K562 (cell line): Measurements from ENCODE around the gene IQCE.

Experiments used
- CHD2 ChIP-seq: IDR thresholded peaks from 2 replicates; pipeline ENCODE4 v1.6.1; 2011; ENCODE audit warnings: low read depth, low read length
- ZNF217 ChIP-seq: sonication (generic); formaldehyde crosslinking; IDR thresholded peaks from 2 replicates; pipeline ENCODE4 v1.8.0; 2022; ENCODE audit warnings: mild to moderate bottlenecking, missing genetic modification reagents
- TF ChIP-seq, protein P1 (sequence below): fragments of 250-450 bp; sonication (Bioruptor Pico); IDR thresholded peaks from 2 replicates; pipeline ENCODE4 v1.4.0; 2020; ENCODE audit warnings: mild to moderate bottlenecking, moderate library complexity, borderline replicate concordance
- TF ChIP-seq, protein P2 (sequence below): fragments of 450-650 bp; IDR thresholded peaks from 2 replicates; pipeline ENCODE4 v1.6.1; 2018; ENCODE audit not compliant: partially characterized antibody
- TF ChIP-seq, protein P3 (sequence below): sonication (generic); formaldehyde crosslinking; IDR thresholded peaks from 2 replicates; pipeline ENCODE4 v1.9.0; 2022; ENCODE audit warnings: mild to moderate bottlenecking, missing genetic modification reagents
- TF ChIP-seq, protein P4 (sequence below): fragments of 250-450 bp; sonication (Bioruptor Pico); IDR thresholded peaks from 2 replicates; pipeline ENCODE4 v1.5.0; 2021; ENCODE audit warnings: mild to moderate bottlenecking, borderline replicate concordance

DNA sequence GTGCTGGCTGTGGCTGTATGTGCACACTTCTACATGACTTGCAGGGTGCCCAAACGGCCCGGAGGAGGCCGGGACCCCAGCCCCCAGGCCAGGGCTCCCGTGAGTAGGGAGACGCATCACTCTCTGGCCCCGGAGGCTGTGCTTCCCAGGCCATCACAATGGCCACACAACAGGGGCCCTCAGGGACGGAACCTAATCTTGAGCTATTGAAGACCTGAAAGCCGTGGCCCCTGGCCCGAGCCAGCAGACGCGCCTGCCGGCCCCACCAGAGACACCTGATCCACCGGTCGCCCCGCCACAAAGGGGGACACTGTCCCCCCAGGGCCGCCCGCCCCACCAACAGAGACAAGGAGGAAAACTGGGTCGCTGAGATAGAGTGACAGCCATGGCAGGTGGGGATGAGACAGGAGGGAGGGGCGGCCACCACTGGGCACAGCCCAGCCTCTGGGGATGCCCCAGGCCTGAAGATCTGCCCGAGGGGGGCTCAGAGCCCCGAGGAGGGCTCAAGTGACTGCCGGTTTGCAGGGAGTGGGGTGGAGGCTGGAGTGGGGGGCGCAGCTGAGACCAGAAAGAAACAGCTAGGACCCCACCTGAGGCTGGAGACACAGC is 49.4 kb upstream of the IQCE start:
- no peak for TF ChIP-seq CHD2
- TF ChIP-seq, protein P1, sequence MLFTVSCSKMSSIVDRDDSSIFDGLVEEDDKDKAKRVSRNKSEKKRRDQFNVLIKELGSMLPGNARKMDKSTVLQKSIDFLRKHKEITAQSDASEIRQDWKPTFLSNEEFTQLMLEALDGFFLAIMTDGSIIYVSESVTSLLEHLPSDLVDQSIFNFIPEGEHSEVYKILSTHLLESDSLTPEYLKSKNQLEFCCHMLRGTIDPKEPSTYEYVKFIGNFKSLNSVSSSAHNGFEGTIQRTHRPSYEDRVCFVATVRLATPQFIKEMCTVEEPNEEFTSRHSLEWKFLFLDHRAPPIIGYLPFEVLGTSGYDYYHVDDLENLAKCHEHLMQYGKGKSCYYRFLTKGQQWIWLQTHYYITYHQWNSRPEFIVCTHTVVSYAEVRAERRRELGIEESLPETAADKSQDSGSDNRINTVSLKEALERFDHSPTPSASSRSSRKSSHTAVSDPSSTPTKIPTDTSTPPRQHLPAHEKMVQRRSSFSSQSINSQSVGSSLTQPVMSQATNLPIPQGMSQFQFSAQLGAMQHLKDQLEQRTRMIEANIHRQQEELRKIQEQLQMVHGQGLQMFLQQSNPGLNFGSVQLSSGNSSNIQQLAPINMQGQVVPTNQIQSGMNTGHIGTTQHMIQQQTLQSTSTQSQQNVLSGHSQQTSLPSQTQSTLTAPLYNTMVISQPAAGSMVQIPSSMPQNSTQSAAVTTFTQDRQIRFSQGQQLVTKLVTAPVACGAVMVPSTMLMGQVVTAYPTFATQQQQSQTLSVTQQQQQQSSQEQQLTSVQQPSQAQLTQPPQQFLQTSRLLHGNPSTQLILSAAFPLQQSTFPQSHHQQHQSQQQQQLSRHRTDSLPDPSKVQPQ, result no peak
- TF ChIP-seq, protein P2, sequence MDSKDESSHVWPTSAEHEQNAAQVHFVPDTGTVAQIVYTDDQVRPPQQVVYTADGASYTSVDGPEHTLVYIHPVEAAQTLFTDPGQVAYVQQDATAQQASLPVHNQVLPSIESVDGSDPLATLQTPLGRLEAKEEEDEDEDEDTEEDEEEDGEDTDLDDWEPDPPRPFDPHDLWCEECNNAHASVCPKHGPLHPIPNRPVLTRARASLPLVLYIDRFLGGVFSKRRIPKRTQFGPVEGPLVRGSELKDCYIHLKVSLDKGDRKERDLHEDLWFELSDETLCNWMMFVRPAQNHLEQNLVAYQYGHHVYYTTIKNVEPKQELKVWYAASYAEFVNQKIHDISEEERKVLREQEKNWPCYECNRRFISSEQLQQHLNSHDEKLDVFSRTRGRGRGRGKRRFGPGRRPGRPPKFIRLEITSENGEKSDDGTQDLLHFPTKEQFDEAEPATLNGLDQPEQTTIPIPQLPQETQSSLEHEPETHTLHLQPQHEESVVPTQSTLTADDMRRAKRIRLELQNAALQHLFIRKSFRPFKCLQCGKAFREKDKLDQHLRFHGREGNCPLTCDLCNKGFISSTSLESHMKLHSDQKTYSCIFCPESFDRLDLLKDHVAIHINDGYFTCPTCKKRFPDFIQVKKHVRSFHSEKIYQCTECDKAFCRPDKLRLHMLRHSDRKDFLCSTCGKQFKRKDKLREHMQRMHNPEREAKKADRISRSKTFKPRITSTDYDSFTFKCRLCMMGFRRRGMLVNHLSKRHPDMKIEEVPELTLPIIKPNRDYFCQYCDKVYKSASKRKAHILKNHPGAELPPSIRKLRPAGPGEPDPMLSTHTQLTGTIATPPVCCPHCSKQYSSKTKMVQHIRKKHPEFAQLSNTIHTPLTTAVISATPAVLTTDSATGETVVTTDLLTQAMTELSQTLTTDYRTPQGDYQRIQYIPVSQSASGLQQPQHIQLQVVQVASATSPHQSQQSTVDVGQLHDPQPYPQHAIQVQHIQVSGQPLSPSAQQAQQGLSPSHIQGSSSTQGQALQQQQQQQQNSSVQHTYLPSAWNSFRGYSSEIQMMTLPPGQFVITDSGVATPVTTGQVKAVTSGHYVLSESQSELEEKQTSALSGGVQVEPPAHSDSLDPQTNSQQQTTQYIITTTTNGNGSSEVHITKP, result no peak
- TF ChIP-seq, protein P3, sequence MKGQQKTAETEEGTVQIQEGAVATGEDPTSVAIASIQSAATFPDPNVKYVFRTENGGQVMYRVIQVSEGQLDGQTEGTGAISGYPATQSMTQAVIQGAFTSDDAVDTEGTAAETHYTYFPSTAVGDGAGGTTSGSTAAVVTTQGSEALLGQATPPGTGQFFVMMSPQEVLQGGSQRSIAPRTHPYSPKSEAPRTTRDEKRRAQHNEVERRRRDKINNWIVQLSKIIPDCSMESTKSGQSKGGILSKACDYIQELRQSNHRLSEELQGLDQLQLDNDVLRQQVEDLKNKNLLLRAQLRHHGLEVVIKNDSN (CRISPR knock-in tag), result no peak
- no peak for TF ChIP-seq ZNF217 (CRISPR knock-in tag)
- TF ChIP-seq, protein P4, sequence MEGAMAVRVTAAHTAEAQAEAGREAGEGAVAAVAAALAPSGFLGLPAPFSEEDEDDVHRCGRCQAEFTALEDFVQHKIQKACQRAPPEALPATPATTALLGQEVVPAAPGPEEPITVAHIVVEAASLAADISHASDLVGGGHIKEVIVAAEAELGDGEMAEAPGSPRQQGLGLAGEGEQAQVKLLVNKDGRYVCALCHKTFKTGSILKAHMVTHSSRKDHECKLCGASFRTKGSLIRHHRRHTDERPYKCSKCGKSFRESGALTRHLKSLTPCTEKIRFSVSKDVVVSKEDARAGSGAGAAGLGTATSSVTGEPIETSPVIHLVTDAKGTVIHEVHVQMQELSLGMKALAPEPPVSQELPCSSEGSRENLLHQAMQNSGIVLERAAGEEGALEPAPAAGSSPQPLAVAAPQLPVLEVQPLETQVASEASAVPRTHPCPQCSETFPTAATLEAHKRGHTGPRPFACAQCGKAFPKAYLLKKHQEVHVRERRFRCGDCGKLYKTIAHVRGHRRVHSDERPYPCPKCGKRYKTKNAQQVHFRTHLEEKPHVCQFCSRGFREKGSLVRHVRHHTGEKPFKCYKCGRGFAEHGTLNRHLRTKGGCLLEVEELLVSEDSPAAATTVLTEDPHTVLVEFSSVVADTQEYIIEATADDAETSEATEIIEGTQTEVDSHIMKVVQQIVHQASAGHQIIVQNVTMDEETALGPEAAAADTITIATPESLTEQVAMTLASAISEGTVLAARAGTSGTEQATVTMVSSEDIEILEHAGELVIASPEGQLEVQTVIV (CRISPR knock-in tag), result no peak
